ENCODE results near the gene EARS2.
"Not testable (repeated sequence)": the region's sequence is repeated elsewhere in the genome, so short reads cannot be mapped to it uniquely, and the experiment has no call there.

The EARS2 gene

DNA sequence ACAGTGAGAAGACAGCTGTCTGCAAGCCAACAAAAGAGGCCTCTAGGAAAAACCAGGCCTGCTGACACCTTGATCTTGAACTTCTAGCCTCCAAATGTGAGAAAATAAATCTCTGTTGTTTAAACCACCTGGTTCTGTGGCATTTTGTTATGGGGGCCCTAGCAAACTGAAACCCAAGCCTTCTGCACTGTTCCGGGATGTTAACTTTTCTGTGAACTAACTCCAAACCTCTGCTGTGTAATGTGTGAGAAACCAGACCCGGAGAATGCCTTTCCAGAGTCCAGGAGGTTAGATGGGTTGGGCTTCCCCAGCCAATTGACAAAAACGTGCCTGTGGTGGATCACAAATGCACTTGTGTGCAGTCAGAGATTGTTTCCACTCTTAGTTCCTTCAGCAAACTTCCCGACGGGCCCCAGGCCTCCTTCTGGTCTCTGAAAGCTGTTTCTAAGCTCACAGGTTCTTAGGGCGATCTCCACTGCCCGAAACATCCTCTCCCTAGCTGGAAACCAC lies 33.2 kb downstream of the EARS2 start:
- DNase-seq: no peak

GRCh38 chr16:23523321-23523720 lies 33.8 kb downstream of the EARS2 start:
- DNase-seq: no peak

- DNase-seq: no peak
Measured at GRCh38 chr16:23521965-23522364, 35.2 kb downstream of the EARS2 start.

DNA sequence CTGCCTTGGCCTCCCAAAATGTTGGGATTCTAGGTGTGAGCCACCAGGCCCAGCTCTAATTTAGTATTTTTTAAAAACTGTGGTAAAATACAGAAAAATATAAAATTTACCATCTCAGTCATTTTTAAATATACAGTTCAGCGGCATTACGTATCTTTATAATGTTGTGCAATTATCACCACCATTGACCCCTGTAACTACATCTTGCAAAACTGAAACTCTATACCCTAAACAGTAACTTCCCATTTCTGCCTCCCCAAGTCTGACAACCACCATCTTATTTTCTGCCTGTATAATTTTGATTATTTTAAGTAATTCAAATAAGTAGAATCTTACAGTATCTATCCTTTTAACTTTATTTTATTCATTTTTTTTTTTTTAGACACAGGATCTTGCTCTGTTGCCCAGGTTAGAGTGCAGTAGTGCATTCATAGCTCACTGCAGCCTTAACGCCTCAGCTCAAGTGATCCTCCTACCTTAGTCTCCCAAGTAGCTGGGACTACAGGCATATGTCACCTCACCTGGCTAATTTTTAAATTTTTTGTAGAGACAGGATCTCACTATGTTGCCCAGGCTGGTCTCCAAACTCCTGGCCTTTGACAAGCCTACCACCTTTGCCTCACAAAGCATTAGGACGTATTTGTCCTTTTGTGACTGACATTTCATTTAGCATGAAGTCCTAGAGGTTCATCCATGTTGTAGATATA lies 36.0 kb downstream of the EARS2 start:
- DNase-seq: no peak

GRCh38 chr16:23520500-23520899 lies 36.6 kb downstream of the EARS2 start:
- DNase-seq: no peak

DNA sequence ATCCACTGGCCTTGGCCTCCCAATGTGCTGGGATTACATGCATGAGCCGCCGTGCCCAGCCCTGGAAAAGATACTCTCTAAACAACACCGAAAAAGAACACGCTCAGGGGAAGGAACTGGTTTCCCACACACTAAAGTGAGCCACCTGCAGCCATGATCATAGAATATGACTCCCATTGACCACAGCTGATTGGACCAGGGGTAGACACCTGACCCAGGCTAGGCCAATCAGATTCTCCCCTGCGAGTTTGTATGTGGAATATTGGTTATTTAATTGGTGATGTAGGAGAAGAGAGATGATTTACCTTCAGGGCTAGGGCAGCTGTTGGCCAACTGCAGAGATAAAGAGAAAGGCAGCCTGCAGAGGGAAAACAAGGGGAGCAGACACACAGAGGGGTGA lies 37.9 kb downstream of the EARS2 start:
- DNase-seq: no peak

- peak; percentile 28 for DNase-seq
Measured at GRCh38 chr16:23518435-23518891, 38.7 kb downstream of the EARS2 start.

GRCh38 chr16:23516366-23517137 lies 40.6 kb downstream of the EARS2 start:
- DNase-seq: no peak

DNA sequence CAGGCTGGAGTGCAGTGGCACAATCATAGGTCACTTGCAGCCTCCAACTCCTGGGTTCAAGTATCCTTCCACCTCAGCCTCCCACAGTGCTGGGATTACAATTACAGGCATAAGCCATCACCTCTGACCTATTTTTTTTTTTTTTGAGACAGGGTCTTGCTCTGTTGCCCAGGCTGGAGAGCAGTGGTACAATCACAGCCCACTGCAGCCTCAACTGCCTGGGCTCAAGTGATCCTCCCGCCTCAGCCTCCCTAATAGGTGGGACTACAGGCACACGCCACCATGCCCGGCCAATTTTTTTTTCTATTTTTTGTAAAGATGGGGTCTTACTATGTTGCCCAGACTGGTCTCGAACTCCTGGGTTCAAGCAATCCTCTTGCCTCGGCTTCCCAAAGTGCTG lies 41.3 kb downstream of the EARS2 start:
- no peak for DNase-seq

- DNase-seq: no peak
Measured at GRCh38 chr16:23514381-23515152, 42.6 kb downstream of the EARS2 start.

GRCh38 chr16:23512168-23512695 lies 44.9 kb downstream of the EARS2 start:
- no peak for DNase-seq

DNA sequence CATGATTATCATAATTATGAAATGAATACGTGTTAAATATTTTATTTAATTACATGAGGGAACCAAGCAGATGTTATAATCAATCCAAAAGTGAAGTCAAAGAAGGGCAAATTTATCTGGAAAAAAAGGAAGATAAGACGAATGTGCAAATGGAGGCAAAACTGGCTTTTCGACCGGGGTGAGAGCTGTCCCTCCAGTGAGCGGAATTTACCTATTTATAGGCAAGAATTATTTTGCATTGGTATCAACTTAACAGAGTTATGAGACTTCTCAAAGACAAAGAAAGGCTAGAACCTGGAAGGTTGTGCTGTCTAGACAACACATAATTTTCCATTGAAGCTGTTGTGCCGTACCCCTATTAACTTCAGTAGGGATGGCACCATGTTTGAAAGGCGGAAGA lies 45.4 kb downstream of the EARS2 start:
- DNase-seq: no peak

DNA sequence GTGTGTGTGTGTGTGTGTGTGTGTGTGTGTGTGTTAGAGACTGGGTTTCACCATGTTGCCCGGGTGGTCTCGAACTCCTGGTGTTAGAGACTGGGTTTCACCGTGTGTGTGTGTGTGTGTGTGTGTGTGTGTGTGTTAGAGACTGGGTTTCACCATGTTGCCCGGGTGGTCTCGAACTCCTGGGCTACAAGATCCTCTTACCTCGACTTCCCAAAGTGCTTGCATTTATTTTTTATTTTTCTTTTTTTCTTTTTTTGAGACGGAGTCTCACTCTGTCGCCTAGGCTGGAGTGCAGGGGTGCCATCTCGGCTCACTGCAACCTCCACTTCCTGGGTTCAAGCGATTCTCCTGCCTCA lies 46.3 kb downstream of the EARS2 start:
- DNase-seq: not testable (repeated sequence)

GRCh38 chr16:23510164-23510914 lies 46.8 kb downstream of the EARS2 start, which contains the start of gene GGA2:
Gene GGA2, minus strand, starts transcription at chr16:23510494. Its CDS starts 83 bp downstream, at chr16:23510411.
- peak; percentile 18 for DNase-seq

- no peak for DNase-seq
Measured at GRCh38 chr16:23509782-23510163, 47.4 kb downstream of the EARS2 start.

- DNase-seq: no peak
Measured at GRCh38 chr16:23509441-23509754, 47.8 kb downstream of the EARS2 start.

DNA sequence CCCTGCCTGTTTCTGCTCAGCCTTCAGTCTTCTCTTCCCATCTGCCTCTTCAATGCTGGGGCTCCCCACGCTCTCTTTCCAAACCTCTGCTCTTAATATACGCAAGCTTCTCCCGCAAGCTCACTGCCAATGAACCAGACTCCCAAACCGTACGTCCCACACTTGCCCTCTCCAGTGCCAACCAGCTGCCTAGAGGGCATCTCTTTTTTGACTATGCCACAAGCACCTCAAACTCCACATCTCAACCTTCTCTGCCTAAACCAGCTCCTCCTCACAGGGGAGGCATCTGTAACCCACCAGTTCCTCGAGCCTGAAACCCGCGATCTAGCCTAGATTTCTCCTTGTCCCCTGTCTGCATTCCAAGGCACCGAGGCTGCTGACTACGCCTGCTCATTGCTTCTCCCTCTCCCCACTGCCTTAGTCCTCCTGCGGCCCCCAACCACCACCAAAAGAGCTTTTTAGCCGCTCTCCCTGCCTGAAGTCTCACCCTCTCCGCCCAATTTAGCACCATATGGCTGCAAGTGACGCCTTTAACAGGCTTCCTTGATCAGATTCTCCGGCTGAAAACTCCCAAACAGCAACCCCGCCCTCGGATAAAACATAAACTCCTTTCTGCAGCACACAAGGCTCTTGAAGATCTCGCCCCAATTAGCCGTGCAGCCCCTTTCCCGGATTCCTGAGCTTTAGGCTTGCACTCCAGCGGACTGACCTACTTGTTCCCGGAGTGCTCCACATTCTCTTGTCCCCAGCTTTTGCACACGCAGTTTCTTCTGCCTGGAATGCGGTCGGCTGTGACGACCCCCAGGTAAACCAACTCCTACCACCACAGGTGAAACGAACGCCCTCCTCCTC lies 48.3 kb downstream of the EARS2 start:
- no peak for DNase-seq

GRCh38 chr16:23506606-23506994 lies 50.5 kb downstream of the EARS2 start:
- DNase-seq: no peak

DNA sequence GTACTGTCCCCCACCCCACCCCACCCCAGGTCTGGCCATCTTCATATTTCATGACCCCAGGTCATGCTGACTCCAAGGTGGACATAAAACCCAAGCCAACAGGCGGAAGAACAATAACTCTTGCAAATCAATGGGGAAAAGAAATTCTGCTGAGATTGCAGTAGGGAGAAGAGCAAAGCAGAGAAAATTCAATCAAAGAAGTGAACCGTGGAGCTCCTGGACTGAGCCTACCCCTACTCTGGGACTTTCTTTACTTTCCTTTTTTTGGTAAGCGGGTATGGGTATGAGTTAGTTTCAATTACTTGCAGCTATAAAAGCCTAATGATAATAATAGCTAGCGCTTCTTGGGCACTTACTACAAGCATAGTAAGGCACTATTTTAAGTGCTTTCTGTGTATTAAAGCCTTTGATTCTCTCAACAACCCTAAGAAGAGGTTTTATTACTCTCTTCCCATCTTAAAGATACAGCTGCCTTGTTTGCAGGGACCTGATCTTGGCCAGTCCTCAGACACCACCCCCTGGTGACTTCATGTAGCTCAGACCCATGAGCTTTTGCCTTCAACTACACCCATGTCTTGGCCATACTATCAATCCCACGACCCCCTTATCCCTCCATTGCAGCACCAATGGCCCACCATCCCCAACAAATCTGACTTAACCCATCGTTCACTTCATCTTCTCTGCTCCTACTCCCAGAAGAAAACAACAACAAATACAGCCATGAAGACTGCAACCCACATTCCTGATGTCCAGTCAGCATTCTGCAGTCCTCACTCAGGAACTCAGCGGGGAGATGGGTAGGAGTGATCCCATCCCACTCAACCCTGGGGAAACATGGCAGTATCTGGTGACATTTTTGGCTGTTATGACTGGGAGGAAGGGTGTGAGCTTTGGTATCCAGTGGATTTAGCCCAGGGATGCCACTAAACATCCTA lies 51.2 kb downstream of the EARS2 start:
- DNase-seq: no peak

DNA sequence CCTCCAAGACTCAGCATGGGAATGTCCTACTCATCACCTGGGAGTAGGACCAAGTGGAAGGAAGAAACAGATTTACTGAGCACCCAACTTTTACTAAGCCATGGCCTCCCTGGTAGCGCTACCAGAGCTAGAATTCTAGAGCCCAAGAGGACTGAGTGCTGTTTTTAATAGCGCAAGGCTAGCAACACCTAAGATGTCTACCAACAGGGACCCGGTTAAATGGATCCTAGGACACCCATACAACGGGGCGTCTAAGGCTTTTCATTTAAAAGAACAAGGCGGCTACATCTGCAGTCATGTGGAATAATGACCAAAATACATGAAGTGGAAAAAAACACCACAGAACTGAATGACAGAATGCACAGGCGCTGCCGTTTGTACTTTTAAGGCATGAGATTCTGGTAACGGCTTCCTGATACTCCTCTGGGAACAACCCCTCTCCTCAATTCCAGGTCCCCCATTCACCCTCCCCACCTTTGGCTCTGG lies 51.9 kb downstream of the EARS2 start:
- DNase-seq: no peak

All from NCI-H2029 treated with DMSO at 0.1 percent for 48 hours (cell line).